Liver (tissue), 3 donors: ENCODE data around the gene PRKCH.

ENCODE experiments used
- FOXA1 ChIP-seq: IDR thresholded peaks from 2 replicates; pipeline ENCODE4 v1.6.1; 2016; ENCODE audit warnings: antibody characterized with exemption
- GABPA ChIP-seq, 2 donors: IDR thresholded peaks in 1 of 2; conservative IDR thresholded peaks in 1 of 2; 2 replicates each; pipeline ENCODE4 v1.6.1; 2016; ENCODE audit warnings: antibody characterized with exemption in 2 of 2, mild to moderate bottlenecking in 1 of 2, moderate library complexity in 1 of 2
- HNF4A ChIP-seq, 2 donors: conservative IDR thresholded peaks; 2 replicates each; pipeline ENCODE4 v1.6.1; 2016; ENCODE audit warnings: antibody characterized with exemption in 2 of 2, mild to moderate bottlenecking in 2 of 2
- JUND ChIP-seq, 2 donors: IDR thresholded peaks; 2 replicates each; pipeline ENCODE4 v1.6.1; 2016; ENCODE audit warnings: antibody characterized with exemption in 2 of 2
- RAD21 ChIP-seq, 2 donors: IDR thresholded peaks; 2 replicates each; pipeline ENCODE4 v1.6.1; 2016; ENCODE audit warnings: antibody characterized with exemption in 2 of 2, mild to moderate bottlenecking in 2 of 2
- SP1 ChIP-seq: IDR thresholded peaks from 2 replicates; pipeline ENCODE4 v1.6.1; 2018; ENCODE audit warnings: antibody characterized with exemption, mild to moderate bottlenecking
- YY1 ChIP-seq: IDR thresholded peaks from 2 replicates; pipeline ENCODE4 v1.6.1; 2016; ENCODE audit warnings: antibody characterized with exemption, mild to moderate bottlenecking
- TF ChIP-seq, protein P1 (sequence below): fragments of 150-350 bp; IDR thresholded peaks from 2 replicates; pipeline ENCODE4 v1.5.1; 2017; ENCODE audit warnings: improper control_type of control experiment, low read depth, low read length; ENCODE audit not compliant: missing input control
- TF ChIP-seq, protein P2 (sequence below): IDR thresholded peaks from 2 replicates; pipeline ENCODE4 v1.6.1; 2016; ENCODE audit warnings: antibody characterized with exemption
- TF ChIP-seq, protein P3 (sequence below): IDR thresholded peaks from 2 replicates; pipeline ENCODE4 v1.6.1; 2016; ENCODE audit warnings: antibody characterized with exemption, mild to moderate bottlenecking
- TF ChIP-seq, protein P4 (sequence below): IDR thresholded peaks from 2 replicates; pipeline ENCODE4 v1.6.1; 2016; ENCODE audit warnings: antibody characterized with exemption
- donor health status: healthy.
- donor health status: healthy.

DNA sequence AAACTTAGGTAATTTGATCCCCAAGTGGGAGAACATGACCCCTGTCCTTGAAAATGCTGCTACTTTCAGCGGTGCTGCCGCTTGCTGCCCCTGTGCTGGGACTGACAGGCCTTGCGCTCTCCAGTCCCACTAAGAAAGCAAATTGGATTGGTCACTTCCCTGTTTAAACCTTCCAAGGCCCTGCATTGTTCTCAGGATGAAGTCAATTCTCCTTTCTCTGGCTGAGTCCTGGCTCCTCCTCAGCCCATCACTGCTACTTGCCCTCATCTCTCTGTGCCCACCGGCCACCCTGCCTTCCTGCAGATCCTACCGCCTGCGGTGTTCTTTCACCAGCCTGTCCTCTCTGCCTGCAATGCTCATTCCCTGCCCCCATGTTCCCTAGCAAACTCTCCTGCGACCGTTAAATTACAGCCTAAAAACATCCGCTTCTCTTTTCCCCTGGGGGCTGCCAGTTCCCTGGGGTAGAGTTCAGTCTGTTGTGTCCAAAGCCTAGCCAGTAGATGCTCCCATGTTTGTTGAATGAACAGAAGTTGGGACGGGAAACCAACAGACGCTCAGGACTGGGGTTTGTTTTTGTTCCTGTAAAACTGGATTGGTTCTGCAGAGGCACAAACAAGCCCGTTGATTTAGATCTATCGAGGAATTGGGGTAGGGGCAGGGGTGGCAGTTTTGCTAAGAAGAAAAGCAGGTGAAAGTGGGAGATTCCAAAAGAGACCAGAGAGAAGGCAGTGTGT, 246.6 kb downstream of the PRKCH start:
- TF ChIP-seq, protein P1, sequence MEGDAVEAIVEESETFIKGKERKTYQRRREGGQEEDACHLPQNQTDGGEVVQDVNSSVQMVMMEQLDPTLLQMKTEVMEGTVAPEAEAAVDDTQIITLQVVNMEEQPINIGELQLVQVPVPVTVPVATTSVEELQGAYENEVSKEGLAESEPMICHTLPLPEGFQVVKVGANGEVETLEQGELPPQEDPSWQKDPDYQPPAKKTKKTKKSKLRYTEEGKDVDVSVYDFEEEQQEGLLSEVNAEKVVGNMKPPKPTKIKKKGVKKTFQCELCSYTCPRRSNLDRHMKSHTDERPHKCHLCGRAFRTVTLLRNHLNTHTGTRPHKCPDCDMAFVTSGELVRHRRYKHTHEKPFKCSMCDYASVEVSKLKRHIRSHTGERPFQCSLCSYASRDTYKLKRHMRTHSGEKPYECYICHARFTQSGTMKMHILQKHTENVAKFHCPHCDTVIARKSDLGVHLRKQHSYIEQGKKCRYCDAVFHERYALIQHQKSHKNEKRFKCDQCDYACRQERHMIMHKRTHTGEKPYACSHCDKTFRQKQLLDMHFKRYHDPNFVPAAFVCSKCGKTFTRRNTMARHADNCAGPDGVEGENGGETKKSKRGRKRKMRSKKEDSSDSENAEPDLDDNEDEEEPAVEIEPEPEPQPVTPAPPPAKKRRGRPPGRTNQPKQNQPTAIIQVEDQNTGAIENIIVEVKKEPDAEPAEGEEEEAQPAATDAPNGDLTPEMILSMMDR = no peak
- TF ChIP-seq, protein P2, sequence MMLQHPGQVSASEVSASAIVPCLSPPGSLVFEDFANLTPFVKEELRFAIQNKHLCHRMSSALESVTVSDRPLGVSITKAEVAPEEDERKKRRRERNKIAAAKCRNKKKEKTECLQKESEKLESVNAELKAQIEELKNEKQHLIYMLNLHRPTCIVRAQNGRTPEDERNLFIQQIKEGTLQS = no peak
- no peak for TF ChIP-seq FOXA1
- no peak for TF ChIP-seq YY1
- TF ChIP-seq RAD21 (IDR thresholded peaks at IDR 0.05) = no peak
- TF ChIP-seq GABPA (IDR thresholded peaks at IDR 0.05 in 1 of 2, conservative IDR thresholded peaks at IDR 0.05 in 1 of 2) = no peak
- no peak for TF ChIP-seq HNF4A (conservative IDR thresholded peaks at IDR 0.05)
- TF ChIP-seq, protein P3, sequence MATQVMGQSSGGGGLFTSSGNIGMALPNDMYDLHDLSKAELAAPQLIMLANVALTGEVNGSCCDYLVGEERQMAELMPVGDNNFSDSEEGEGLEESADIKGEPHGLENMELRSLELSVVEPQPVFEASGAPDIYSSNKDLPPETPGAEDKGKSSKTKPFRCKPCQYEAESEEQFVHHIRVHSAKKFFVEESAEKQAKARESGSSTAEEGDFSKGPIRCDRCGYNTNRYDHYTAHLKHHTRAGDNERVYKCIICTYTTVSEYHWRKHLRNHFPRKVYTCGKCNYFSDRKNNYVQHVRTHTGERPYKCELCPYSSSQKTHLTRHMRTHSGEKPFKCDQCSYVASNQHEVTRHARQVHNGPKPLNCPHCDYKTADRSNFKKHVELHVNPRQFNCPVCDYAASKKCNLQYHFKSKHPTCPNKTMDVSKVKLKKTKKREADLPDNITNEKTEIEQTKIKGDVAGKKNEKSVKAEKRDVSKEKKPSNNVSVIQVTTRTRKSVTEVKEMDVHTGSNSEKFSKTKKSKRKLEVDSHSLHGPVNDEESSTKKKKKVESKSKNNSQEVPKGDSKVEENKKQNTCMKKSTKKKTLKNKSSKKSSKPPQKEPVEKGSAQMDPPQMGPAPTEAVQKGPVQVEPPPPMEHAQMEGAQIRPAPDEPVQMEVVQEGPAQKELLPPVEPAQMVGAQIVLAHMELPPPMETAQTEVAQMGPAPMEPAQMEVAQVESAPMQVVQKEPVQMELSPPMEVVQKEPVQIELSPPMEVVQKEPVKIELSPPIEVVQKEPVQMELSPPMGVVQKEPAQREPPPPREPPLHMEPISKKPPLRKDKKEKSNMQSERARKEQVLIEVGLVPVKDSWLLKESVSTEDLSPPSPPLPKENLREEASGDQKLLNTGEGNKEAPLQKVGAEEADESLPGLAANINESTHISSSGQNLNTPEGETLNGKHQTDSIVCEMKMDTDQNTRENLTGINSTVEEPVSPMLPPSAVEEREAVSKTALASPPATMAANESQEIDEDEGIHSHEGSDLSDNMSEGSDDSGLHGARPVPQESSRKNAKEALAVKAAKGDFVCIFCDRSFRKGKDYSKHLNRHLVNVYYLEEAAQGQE = no peak
- TF ChIP-seq, protein P4, sequence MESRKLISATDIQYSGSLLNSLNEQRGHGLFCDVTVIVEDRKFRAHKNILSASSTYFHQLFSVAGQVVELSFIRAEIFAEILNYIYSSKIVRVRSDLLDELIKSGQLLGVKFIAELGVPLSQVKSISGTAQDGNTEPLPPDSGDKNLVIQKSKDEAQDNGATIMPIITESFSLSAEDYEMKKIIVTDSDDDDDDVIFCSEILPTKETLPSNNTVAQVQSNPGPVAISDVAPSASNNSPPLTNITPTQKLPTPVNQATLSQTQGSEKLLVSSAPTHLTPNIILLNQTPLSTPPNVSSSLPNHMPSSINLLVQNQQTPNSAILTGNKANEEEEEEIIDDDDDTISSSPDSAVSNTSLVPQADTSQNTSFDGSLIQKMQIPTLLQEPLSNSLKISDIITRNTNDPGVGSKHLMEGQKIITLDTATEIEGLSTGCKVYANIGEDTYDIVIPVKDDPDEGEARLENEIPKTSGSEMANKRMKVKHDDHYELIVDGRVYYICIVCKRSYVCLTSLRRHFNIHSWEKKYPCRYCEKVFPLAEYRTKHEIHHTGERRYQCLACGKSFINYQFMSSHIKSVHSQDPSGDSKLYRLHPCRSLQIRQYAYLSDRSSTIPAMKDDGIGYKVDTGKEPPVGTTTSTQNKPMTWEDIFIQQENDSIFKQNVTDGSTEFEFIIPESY = no peak
- no peak for TF ChIP-seq JUND (IDR thresholded peaks at IDR 0.05)
- TF ChIP-seq SP1 = no peak
